ENCODE results near the gene FBXL15.

FBXL15 gene

GRCh38 chr10:102420181-102420713, 389 bp upstream of the FBXL15 start:
- TF ChIP-seq, protein P1, sequence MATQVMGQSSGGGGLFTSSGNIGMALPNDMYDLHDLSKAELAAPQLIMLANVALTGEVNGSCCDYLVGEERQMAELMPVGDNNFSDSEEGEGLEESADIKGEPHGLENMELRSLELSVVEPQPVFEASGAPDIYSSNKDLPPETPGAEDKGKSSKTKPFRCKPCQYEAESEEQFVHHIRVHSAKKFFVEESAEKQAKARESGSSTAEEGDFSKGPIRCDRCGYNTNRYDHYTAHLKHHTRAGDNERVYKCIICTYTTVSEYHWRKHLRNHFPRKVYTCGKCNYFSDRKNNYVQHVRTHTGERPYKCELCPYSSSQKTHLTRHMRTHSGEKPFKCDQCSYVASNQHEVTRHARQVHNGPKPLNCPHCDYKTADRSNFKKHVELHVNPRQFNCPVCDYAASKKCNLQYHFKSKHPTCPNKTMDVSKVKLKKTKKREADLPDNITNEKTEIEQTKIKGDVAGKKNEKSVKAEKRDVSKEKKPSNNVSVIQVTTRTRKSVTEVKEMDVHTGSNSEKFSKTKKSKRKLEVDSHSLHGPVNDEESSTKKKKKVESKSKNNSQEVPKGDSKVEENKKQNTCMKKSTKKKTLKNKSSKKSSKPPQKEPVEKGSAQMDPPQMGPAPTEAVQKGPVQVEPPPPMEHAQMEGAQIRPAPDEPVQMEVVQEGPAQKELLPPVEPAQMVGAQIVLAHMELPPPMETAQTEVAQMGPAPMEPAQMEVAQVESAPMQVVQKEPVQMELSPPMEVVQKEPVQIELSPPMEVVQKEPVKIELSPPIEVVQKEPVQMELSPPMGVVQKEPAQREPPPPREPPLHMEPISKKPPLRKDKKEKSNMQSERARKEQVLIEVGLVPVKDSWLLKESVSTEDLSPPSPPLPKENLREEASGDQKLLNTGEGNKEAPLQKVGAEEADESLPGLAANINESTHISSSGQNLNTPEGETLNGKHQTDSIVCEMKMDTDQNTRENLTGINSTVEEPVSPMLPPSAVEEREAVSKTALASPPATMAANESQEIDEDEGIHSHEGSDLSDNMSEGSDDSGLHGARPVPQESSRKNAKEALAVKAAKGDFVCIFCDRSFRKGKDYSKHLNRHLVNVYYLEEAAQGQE (IDR thresholded peaks at IDR 0.05; ENCODE audit: low read depth): peak; percentile 57; the same call in 1 of the 2 replicates
- TF ChIP-seq ZBTB7A (IDR thresholded peaks at IDR 0.05; ENCODE audit: low read depth) (0 out of 2 replicates have a peak, but pooled peaks have one; percentile 23), YY1 (IDR thresholded peaks at IDR 0.05; ENCODE audit: low read depth) (no peak), NFIC (IDR thresholded peaks at IDR 0.05) (no peak)

DNA sequence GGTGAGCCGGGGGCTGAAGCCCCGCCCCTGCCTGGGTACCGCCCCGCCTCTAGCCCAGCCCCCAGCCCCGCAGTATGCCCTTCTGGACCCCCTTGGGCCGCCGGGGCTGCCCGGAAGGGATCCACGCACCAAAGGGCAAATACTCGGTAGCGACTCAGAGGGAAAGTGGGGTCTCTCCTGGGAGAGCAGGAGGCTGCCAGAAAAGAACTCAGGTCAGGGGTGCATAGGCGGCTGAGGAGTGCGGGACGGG, 796 bp downstream of the FBXL15 start:
- peak; percentile 92 for TF ChIP-seq ZBTB7A (IDR thresholded peaks at IDR 0.05; ENCODE audit: low read depth)
- TF ChIP-seq FOXM1 (IDR thresholded peaks at IDR 0.05; ENCODE audit: borderline replicate concordance, low read depth): no peak

GRCh38 chr10:102421757-102422512, 1.3 kb downstream of the FBXL15 start:
- TF ChIP-seq CREB1 (IDR thresholded peaks at IDR 0.05; ENCODE audit: low read depth) (no peak), YY1 (IDR thresholded peaks at IDR 0.05; ENCODE audit: low read depth) (peak; percentile 29; the same call in 1 of the 2 replicates), TEAD4 (IDR thresholded peaks at IDR 0.05) (0 out of 2 replicates have a peak, but pooled peaks have one; percentile 15), RAD21 (IDR thresholded peaks at IDR 0.05; ENCODE audit: low read depth) (no peak), EGR1 (IDR thresholded peaks at IDR 0.05) (peak; percentile 42; the same call in 1 of the 2 replicates), TAF1 (IDR thresholded peaks at IDR 0.05; ENCODE audit: low read depth) (no peak), CEBPB (IDR thresholded peaks at IDR 0.05) (no peak), TCF12 (IDR thresholded peaks at IDR 0.05; ENCODE audit: low read depth) (no peak), ZBTB7A (IDR thresholded peaks at IDR 0.05; ENCODE audit: low read depth) (no peak), FOXM1 (IDR thresholded peaks at IDR 0.05; ENCODE audit: borderline replicate concordance, low read depth) (no peak), EP300 (IDR thresholded peaks at IDR 0.05; ENCODE audit: borderline replicate concordance) (no peak; the same call in 1 of the 2 replicates), USF1 (IDR thresholded peaks at IDR 0.05) (peak; percentile 67), NFIC (IDR thresholded peaks at IDR 0.05) (peak; percentile 25; the same call in 1 of the 2 replicates), MAX (IDR thresholded peaks at IDR 0.05) (peak; percentile 79)
- TF ChIP-seq, protein P1 (IDR thresholded peaks at IDR 0.05; ENCODE audit: low read depth): 0 out of 2 replicates have a peak, but pooled peaks have one; percentile 7

GRCh38 chr10:102422545-102423129, 2.0 kb downstream of the FBXL15 start:
- TF ChIP-seq TEAD4 (IDR thresholded peaks at IDR 0.05) (no peak), CEBPB (IDR thresholded peaks at IDR 0.05) (no peak), MAX (IDR thresholded peaks at IDR 0.05) (peak; percentile 86), FOXM1 (IDR thresholded peaks at IDR 0.05; ENCODE audit: borderline replicate concordance, low read depth) (no peak), NFIC (IDR thresholded peaks at IDR 0.05) (no peak), TCF12 (IDR thresholded peaks at IDR 0.05; ENCODE audit: low read depth) (no peak), YY1 (IDR thresholded peaks at IDR 0.05; ENCODE audit: low read depth) (0 out of 2 replicates have a peak, but pooled peaks have one; percentile 43), RAD21 (IDR thresholded peaks at IDR 0.05; ENCODE audit: low read depth) (peak; percentile 48; the same call in 1 of the 2 replicates)
- TF ChIP-seq, protein P1 (IDR thresholded peaks at IDR 0.05; ENCODE audit: low read depth): no peak

Measured in Ishikawa (cell line).